Left lung (tissue), 10 donors: ENCODE measurements around the gene CHAF1A. TPM values are rescaled to one million over a fixed set of nuclear protein-coding genes. Genes with fewer than 3 reads are reported as not detected.

Source experiments
- ATAC-seq: fragments of 200-7000 bp; cut with Tn5 transposase; one replicate; pipeline ENCODE4 v1.9.1; 2020; ENCODE audit warnings: moderate library complexity
- DNase-seq, 4 donors: peaks; one replicate each; pipeline ENCODE4 v3.0.0-alpha.2; 2013 to 2020
- H3K27ac ChIP-seq, 2 donors: fragments of 200-600 bp; sonication (generic) in 1 of 2; one replicate each; pipeline versions ENCODE4 v1.5.0 to v1.8.0; 2020 to 2021
- H3K27me3 ChIP-seq, 2 donors: fragments of 200-600 bp; sonication (generic) in 1 of 2; one replicate each; pipeline versions ENCODE4 v1.5.0 to v1.8.0; 2020 to 2021
- H3K36me3 ChIP-seq, 2 donors: fragments of 200-600 bp; sonication (generic) in 1 of 2; one replicate each; pipeline versions ENCODE4 v1.5.0 to v1.8.0; 2020 to 2021
- H3K4me1 ChIP-seq, 2 donors: fragments of 200-600 bp; one replicate each; pipeline ENCODE4 v1.8.0; 2021
- H3K4me3 ChIP-seq, 2 donors: fragments of 200-600 bp; sonication (generic) in 1 of 2; one replicate each; pipeline versions ENCODE4 v1.5.0 to v1.8.0; 2020 to 2021; ENCODE audit warnings: mild to moderate bottlenecking in 1 of 2
- H3K9me3 ChIP-seq, 2 donors: fragments of 200-600 bp; sonication (generic) in 1 of 2; one replicate each; pipeline versions ENCODE4 v1.5.0 to v1.8.0; 2020 to 2021
- intact Hi-C, 2 donors: fragments of 100-400 bp; cut with DNase I; formaldehyde crosslinking; loops; one replicate each; pipeline versions ENCODE4 v1.11.2 to v1.14.2; 2022
- polyA plus RNA-seq, 6 donors: library from polyadenylated mRNA; unstranded; fragments of 120-200 nt; gene quantifications; one replicate each; pipeline ENCODE4 v1.2.1, GENCODE V29; 2013; ENCODE audit not compliant: insufficient read length in 6 of 6
- total RNA-seq, 2 donors: library from RNA; stranded (reverse); fragmentation: NEBNext Ultra II Directional; extraction: Animal tissue kit (Norgen Biotek cat#: 25700); gene quantifications; one replicate each; pipeline ENCODE4 v1.2.1, GENCODE V29; 2021
- TF ChIP-seq, protein P1 (sequence below), 2 donors: fragments of 200-600 bp; sonication (generic) in 1 of 2; IDR thresholded peaks; one replicate each; pipeline versions ENCODE4 v1.5.0 to v1.8.0; 2021; ENCODE audit warnings: antibody characterized with exemption in 2 of 2
- donor health status: DM: no; HTN: yes; CAD: no.
- donor health status: DM: no; HTN: no; CAD: no.

CHAF1A gene
- total and polyA plus RNA-seq, 8 donors = 15.6 to 29.3 (median 24.3) TPM

DNA sequence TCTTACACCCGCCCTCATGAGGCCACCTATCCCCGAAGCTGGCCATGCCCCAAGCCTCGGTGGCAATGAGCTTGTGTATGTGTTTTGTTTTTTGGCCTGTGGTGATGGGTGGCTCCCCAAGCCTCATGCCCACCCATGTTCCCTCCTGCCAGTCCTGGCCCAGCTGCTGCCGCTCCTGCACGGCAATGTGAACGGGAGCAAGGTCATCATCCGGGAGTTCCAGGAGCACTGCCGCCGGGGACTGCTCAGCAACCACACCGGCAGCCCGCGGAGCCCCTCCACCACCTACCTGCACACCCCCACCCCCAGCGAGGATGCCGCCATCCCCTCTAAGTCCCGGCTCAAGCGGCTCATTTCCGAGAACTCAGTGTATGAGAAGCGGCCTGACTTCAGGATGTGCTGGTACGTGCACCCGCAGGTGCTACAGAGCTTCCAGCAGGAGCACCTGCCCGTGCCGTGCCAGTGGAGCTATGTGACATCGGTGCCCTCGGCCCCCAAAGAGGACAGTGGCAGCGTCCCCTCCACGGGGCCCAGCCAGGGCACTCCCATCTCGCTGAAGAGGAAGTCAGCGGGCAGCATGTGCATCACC lies 30.6 kb downstream of the CHAF1A start:
- peaks cover 0 to 28% of the 10 kb centered on the region in 2 donors for H3K4me1 ChIP-seq
- H3K36me3 ChIP-seq = peaks cover 0 to 74% of the 10 kb centered on the region in 2 donors
- intact Hi-C loops = no loop called here
- no peak overlapping the region for H3K4me3 ChIP-seq
- H3K27me3 ChIP-seq = no peaks in the 10 kb centered on the region
- no peak overlapping the region for H3K27ac ChIP-seq
- no peaks in the 10 kb centered on the region for H3K9me3 ChIP-seq
- TF ChIP-seq, protein P1, sequence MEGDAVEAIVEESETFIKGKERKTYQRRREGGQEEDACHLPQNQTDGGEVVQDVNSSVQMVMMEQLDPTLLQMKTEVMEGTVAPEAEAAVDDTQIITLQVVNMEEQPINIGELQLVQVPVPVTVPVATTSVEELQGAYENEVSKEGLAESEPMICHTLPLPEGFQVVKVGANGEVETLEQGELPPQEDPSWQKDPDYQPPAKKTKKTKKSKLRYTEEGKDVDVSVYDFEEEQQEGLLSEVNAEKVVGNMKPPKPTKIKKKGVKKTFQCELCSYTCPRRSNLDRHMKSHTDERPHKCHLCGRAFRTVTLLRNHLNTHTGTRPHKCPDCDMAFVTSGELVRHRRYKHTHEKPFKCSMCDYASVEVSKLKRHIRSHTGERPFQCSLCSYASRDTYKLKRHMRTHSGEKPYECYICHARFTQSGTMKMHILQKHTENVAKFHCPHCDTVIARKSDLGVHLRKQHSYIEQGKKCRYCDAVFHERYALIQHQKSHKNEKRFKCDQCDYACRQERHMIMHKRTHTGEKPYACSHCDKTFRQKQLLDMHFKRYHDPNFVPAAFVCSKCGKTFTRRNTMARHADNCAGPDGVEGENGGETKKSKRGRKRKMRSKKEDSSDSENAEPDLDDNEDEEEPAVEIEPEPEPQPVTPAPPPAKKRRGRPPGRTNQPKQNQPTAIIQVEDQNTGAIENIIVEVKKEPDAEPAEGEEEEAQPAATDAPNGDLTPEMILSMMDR (IDR thresholded peaks at IDR 0.05) = no peak
- no peak for ATAC-seq
- no peak for DNase-seq

DNA sequence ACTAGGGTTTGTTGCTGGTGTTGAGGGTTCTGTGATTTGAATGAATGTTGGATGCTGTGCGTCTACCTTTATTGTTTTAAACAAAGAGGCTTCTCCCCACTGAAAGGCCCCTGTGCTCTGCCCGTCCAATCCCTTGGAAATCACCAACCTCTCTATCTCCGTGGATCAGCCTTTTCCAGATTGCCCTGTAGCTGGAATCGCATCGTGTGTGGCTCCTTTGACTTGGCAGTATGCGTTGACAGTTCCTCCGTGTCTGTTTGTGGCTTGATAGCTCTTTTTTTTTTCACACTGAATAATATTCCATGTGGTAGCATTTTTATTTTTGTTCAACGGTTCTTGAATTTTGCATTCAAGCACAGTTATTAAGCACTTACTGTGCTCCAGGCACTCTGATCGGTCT lies 32.0 kb downstream of the CHAF1A start:
- intact Hi-C loops = no loop called here
- TF ChIP-seq, protein P1 (IDR thresholded peaks at IDR 0.05) = no peak

DNA sequence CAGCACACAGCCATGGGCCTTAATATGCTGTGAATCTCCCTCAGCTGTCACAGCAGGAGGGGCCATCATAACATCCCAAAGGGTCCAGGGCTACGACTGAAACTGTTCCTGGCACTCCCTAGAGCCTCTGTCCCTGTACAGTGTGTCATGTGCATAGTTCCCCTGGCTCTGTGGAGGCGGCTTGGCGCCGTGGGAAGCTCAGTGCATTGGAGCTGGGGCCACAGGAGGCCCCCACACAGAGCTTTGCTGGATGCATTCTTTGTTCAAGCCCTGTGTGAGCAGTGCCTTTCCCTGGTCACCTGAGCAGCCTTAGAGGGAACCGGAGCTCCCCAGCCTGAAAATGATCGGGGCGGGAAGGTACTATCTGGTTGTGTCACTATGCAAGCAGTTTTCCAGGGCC lies 33.8 kb downstream of the CHAF1A start:
- H3K27me3 ChIP-seq = no peaks in the 10 kb centered on the region
- intact Hi-C loops = no loop called here
- no peaks in the 10 kb centered on the region for H3K9me3 ChIP-seq
- DNase-seq (no peak), ATAC-seq (no peak)
- no peak overlapping the region for H3K27ac ChIP-seq
- TF ChIP-seq, protein P1 (IDR thresholded peaks at IDR 0.05) = no peak
- peaks cover 0 to 14% of the 10 kb centered on the region in 2 donors for H3K4me1 ChIP-seq
- peaks cover 0 to 57% of the 10 kb centered on the region in 2 donors for H3K36me3 ChIP-seq
- no peak overlapping the region for H3K4me3 ChIP-seq

More for the DNA sequence above, 32.0 kb downstream of the CHAF1A start:
- peaks cover 0 to 62% of the 10 kb centered on the region in 2 donors for H3K36me3 ChIP-seq
- no peak overlapping the region for H3K4me3 ChIP-seq
- H3K9me3 ChIP-seq = no peaks in the 10 kb centered on the region
- ATAC-seq = no peak
- no peaks in the 10 kb centered on the region for H3K27me3 ChIP-seq
- H3K4me1 ChIP-seq = peaks cover 0 to 28% of the 10 kb centered on the region in 2 donors
- DNase-seq = no peak
- H3K27ac ChIP-seq = no peak overlapping the region

DNA sequence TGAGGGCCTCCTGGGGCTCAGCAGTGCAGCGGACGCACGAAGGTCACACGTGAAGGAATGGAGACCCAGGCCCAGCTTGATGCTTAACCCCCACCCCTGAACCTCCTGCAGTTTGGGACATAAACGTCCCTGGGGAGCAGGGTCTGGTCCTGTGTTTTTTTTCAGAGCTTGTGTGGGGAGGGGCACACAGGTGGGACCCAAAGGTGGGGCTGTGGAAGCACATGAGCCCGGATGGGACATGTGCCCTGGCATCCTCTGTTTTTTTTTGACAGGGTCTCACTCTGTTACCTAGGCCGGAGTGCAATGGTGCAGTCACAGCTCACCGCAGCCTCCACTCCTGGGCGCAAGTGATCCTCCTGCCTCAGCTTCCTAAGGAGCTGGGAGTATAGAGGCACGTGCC lies 34.7 kb downstream of the CHAF1A start:
- peaks cover 0 to 49% of the 10 kb centered on the region in 2 donors for H3K36me3 ChIP-seq

DNA sequence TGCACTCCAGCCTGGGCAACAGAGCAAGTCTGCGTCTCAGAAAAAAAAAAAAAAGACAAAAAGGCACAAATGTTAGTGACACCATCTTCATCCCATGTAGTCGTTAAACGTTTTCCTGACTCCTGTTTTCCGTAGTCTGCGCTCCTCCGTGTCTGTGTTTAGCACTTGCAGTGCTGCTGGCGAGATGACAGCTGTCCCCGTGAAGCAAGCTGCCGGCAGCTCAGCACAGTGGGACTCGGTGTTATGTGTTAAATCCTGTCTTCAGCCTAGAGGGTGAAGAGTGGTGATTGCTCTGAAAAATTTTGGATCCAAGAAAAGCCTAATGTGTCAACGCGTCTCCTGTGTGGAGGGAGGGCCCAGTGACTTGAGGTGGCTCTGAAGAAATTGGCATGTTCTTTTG lies 36.8 kb downstream of the CHAF1A start:
- Histone ChIP-seq H3K9me3 (no peaks in the 10 kb centered on the region), H3K4me3 (no peak overlapping the region), H3K27ac (no peak overlapping the region), H3K4me1 (no peaks in the 10 kb centered on the region), H3K27me3 (no peaks in the 10 kb centered on the region), H3K36me3 (peaks cover 0 to 38% of the 10 kb centered on the region in 2 donors)
- intact Hi-C loops = no loop called here
- no peak for DNase-seq
- no peak for ATAC-seq
- TF ChIP-seq, protein P1 (IDR thresholded peaks at IDR 0.05) = no peak

More for the DNA sequence above, 34.7 kb downstream of the CHAF1A start:
- DNase-seq (no peak), ATAC-seq (no peak)
- Histone ChIP-seq H3K4me3 (no peak overlapping the region), H3K27ac (no peak overlapping the region), H3K27me3 (no peaks in the 10 kb centered on the region), H3K9me3 (no peaks in the 10 kb centered on the region), H3K4me1 (peaks cover 0 to 5% of the 10 kb centered on the region in 2 donors)
- intact Hi-C loops = no loop called here
- TF ChIP-seq, protein P1 (IDR thresholded peaks at IDR 0.05) = no peak
